K562 treated with DMSO at 1 percent for 12 hours (cell line): ENCODE results near the gene CRY1. TPM values are rescaled to one million over a fixed set of nuclear protein-coding genes. Genes with fewer than 3 reads are reported as not detected.

Source experiments
- total RNA-seq: library from RNA; unstranded; fragments of 300-600 nt; gene quantifications from 2 replicates; pipeline ENCODE4 v1.2.3, GENCODE V29; 2022; ENCODE audit not compliant: insufficient read depth

Gene CRY1
- total RNA-seq: 21.9 and 43.7 TPM in 2 replicates

DNA sequence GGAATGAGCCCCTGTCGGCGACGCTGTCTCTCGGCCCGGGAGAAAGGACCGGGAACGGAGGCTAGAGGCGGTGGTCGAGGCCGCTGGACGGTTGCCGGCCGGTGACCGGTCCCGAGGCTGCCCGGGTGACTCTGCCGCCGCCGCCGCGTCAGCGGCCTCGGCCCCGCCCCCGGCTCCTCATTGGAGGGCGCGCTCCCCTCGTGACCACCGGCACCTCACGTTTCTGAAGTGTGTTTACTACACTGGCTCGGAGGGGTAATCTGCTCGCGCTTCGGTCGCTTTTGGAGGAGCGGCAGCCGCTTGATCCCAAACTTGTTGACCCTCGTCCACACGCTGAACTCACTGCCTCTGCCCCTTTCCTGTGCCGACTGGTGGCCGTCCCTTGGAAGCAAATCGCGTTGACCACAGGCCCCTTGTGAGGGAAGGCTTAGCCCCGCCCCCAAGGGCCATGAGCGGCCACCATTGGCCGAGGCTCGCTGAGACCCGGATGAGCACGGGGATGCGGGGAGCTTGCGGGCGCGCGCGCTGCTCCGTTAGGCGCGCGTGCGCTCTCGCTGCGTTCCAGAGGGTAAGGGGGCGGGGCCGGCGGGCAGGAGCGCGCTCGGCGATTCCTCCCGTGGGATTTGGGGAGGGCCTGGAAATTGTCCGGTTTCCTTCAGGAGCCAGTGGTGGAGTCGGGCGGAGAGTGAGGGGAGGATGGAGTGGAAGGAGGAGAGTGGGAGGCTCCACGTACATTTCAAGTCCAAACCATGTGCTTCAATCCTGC is at the start of gene CRY1:
TSS of gene CRY1 (minus strand) at position 133 of the 766 bp plus-strand sequence. CDS start 588 bp downstream, outside the sequence.

DNA sequence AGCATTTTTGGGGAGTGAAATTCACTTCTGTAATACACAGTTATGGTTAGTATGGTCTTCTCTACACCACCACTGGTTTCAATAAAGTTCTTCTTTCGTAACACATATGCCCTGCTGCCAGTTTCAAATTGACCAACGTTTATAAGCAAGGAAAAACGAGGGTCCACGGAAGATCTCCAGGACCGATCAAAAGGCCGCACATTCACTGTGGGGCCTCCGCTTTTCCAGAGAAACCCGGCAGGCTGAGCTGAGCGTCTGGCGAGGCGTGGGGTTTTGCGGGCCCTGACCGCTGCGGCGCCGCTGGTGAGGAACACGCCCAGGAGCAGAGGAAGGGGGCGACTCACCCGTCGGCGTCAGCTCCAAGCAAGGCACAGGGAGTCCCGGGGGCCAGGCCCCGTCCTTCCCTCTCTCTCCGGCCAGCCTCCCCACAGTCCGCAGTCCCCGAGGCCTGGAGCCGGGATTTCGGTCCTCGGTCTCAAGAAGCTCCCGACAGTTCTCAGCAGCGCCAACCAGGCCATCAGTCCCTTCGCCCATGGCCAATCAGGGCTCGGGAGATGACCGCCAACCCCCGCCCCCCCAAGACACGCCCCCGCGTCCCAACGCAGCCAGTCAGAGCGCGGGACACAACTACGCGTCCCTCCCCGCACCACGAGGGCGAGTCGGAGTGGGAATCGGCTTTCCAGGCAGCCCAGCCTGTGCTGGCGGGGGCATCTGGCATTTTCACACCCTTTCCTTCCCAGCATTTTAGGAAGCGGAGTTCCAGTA is 106.5 kb downstream of the CRY1 start, which contains the start of gene MTERF2:
TSS of gene MTERF2 (minus strand) at position 522 of the 765 bp plus-strand sequence. CDS start 8,432 bp downstream, outside the sequence.

DNA sequence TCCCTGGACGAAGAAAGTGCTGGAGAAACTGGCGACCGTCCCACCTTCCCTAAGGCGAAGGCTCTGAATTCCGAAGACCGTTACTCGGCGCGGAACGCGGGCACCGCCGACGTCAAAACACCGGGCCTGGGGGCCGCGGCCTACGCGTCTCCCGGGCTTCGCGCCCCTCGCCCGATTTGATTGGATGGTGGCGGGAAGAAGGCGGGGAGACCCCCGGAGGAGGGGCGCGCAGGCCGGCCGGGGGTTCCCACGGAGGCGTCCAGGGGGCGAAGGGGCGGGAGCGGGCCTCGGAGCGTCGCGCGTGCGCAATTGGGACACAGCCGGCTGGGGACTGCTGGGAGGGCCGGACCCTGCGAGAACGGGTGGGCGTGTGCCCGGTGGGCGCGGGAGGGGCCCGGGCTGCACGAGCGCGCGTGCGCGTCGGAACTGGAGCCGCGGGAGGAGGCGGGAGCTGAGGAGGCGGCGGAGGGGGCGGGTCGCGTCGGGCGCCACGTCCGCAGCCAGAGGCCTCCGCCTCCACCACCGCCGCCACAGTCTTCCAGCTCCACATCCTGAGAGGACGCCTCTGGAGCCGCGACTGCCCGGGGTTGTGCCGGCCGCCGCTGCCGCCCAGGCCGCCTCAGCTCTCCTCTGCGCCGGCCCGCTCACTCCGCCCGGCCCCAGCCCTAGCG is 137.8 kb downstream of the CRY1 start, which contains the start of gene TMEM263:
TSS of gene TMEM263 (plus strand) at position 531 of the 671 bp plus-strand sequence. CDS start 11,210 bp downstream, outside the sequence.

Other genes starting within 250 kb of the CRY1 start
- 16.2 and 31.6 TPM in 2 replicates for gene TMEM263, start 137.6 kb downstream of the CRY1 start, total RNA-seq
- gene MTERF2, start 106.4 kb downstream of the CRY1 start, total RNA-seq: 10.7 and 20.9 TPM in 2 replicates